ENCODE data around the gene TRPM2. TPM values are rescaled to one million over a fixed set of nuclear protein-coding genes. Genes with fewer than 3 reads are reported as not detected.

The TRPM2 gene
- total and polyA plus RNA-seq, 2 of the 8 experiments (the other 6 are each of a cell fraction or from before 2014, with no cell fraction given), result 0.27 to 0.28 TPM

DNA sequence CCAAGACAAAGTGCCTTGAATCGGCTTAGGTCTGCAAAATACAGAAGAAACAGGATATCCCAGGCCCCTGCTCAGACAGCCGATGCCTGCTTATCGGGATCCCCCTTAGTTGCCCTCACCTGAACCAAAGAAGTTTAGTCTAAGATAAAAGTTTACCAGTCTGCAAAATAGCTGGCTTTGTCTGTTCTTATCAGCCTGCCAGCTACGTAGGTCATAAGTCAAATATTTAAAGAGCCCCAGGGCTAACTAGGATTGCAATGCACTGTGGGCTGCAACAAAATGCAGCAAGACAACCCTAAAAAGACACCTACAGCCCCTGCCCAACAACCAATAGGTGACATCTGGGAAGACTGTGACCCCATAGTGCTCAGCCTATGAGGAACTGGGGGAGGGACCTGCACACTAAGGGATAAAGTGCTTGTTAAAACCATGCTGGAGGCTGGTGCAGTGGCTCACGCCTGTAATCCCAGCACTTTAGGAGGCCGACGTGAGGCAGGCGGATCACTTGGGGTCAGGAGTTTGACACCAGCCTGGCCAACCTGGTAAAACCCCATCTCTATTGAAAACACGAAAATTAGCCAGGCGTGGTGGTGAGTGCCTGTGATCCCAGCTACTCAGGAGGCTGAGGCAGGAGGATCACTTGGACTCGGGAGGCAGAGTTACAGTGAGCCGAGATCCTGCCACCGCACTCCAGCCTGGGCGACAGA is 129.3 kb downstream of the TRPM2 start:
- H2BK12ac ChIP-seq (ENCODE audit: low read depth, low read length), result peak overlapping the region; percentile 90; the same call in 1 of the 2 replicates
- no peak overlapping the region for H3K14ac ChIP-seq (ENCODE audit: insufficient read length)
- H3K4me1 ChIP-seq (replicated peaks in 1 of 4; ENCODE audit: control insufficient read depth in 3 of 4, insufficient read depth in 4 of 4, low read length in 3 of 4), result peaks cover 0 to 3% (median 1%) of the 10 kb centered on the region in 4 experiments; a peak in 3 of 7 replicates
- no peak overlapping the region for H3K4me3 ChIP-seq (ENCODE audit: extremely low read depth in 1 of 4, insufficient read depth in 2 of 4, low read depth in 3 of 4, low read length in 4 of 4)
- no peak overlapping the region for H2AFZ ChIP-seq (ENCODE audit: low read length)
- no peak overlapping the region for H4K8ac ChIP-seq (ENCODE audit: extremely low read depth, insufficient read depth, low read length)
- no peaks in the 10 kb centered on the region for H4K20me1 ChIP-seq (replicated peaks in 1 of 2; ENCODE audit: control insufficient read depth in 1 of 2, insufficient read depth in 2 of 2, low read length in 2 of 2)
- no peak overlapping the region for H3K18ac ChIP-seq (ENCODE audit: extremely low read depth, low read length)
- no peaks in the 10 kb centered on the region for H3K79me1 ChIP-seq (ENCODE audit: low read depth, low read length)
- ChIA-PET CTCF (ENCODE audit: partially characterized antibody) (interaction anchor here (0.8 to 1.7 kb wide), 7 partner anchors 9 to 89 kb away, joined by 3 to 5 read pairs (median 3); no protein-coding TSS in a partner anchor), POLR2A (ENCODE audit: partially characterized antibody) (interaction anchor here (0.6 to 1.4 kb wide), 3 partner anchors 142 to 1068 kb away, joined by 3 to 4 read pairs (median 3); no protein-coding TSS in a partner anchor)
- H2BK5ac ChIP-seq (ENCODE audit: low read depth, low read length), result 0 out of 2 replicates have a peak overlapping the region, but pooled peaks have one; percentile 44
- no peaks in the 10 kb centered on the region for H3K9me3 ChIP-seq (ENCODE audit: insufficient read depth in 2 of 2, low read depth in 1 of 2, low read length in 1 of 2)
- no peak overlapping the region for H3K4ac ChIP-seq (replicated peaks; ENCODE audit: insufficient read length, low read depth, low read length)
- no peaks in the 10 kb centered on the region; the same call in 1 of the 2 replicates for H3K23me2 ChIP-seq (ENCODE audit: low read depth, low read length)
- no peak overlapping the region for H4K5ac ChIP-seq (ENCODE audit: insufficient read length, low read depth, low read length)
- DNase-seq (ENCODE audit: low read depth in 1 of 2, low spot score in 2 of 2), result no peak
- no peak overlapping the region for H3K56ac ChIP-seq (replicated peaks; ENCODE audit: insufficient read length, low read depth, low read length)
- H2BK120ac ChIP-seq (replicated peaks; ENCODE audit: low read depth, low read length), result no peak overlapping the region
- 92% methylated on average over 11 of the region's 14 CpGs; no CpG with 5 or more reads in 1 of the 2 experiments for WGBS, 2 experiments (ENCODE audit: extremely low coverage in 1 of 2, insufficient coverage in 1 of 2, insufficient read length in 1 of 2, insufficient replicate concordance in 2 of 2, low coverage in 1 of 2, low lambda C conversion rate in 2 of 2, missing lambda C conversion rate in 1 of 2)
- no peaks in the 10 kb centered on the region for H3K36me3 ChIP-seq (ENCODE audit: control insufficient read depth in 2 of 4, insufficient read depth in 4 of 4, low read length in 3 of 4)
- no peak overlapping the region; a peak in 1 of 7 replicates for H3K9ac ChIP-seq (replicated peaks in 1 of 4; ENCODE audit: extremely low read depth in 1 of 4, low read depth in 3 of 4, low read length in 3 of 4)
- H3K4me2 ChIP-seq (ENCODE audit: insufficient read depth in 1 of 2, low read depth in 2 of 2, low read length in 2 of 2), result no peak overlapping the region
- H3K79me2 ChIP-seq (ENCODE audit: control insufficient read depth in 1 of 2, insufficient read depth in 2 of 2, low read length in 2 of 2), result peaks cover 0 to 5% of the 10 kb centered on the region in 2 experiments; a peak in 2 of 4 replicates
- H4K91ac ChIP-seq (replicated peaks; ENCODE audit: insufficient read length, low read length), result no peak overlapping the region
- H2BK15ac ChIP-seq (ENCODE audit: low read length), result no peak overlapping the region; the same call in 1 of the 2 replicates
- TF ChIP-seq CHD1 (IDR thresholded peaks at IDR 0.05; ENCODE audit: low read depth, low read length) (no peak), SP1 (IDR thresholded peaks at IDR 0.05; ENCODE audit: low read depth, low read length) (peak; percentile 31; the same call in 1 of the 2 replicates)
- no peak overlapping the region for H3K23ac ChIP-seq (ENCODE audit: insufficient read length)
- H2AK5ac ChIP-seq (ENCODE audit: low read depth, low read length), result 0 out of 2 replicates have a peak overlapping the region, but pooled peaks have one; percentile 77
- FAIRE-seq, result no peak
- no peaks in the 10 kb centered on the region; a peak in 1 of 7 replicates for H3K27me3 ChIP-seq (replicated peaks in 1 of 4; ENCODE audit: control insufficient read depth in 3 of 4, extremely low read depth in 1 of 4, insufficient read depth in 3 of 4, low read length in 3 of 4)
- H3K27ac ChIP-seq (ENCODE audit: low read depth, low read length), result no peak overlapping the region
- 0 out of 2 replicates have a peak overlapping the region, but pooled peaks have one; percentile 32 for H2BK20ac ChIP-seq (ENCODE audit: low read length)

All from H1 (cell line).